ENCODE measurements around the gene SAP30. TPM values are rescaled to one million over a fixed set of nuclear protein-coding genes. Genes with fewer than 3 reads are reported as not detected.

Gene SAP30
- polyA plus RNA-seq, 1 donor from 2014 or later = 58.3 TPM

- H3K9me3 ChIP-seq (ENCODE audit: low read length) = no peaks in the 10 kb centered on the region
- no peak overlapping the region for H2AFZ ChIP-seq (ENCODE audit: low read depth, low read length)
- H4K20me1 ChIP-seq (ENCODE audit: insufficient read depth) = no peaks in the 10 kb centered on the region
- no peak overlapping the region for H3K4me2 ChIP-seq (ENCODE audit: low read length)
- H3K9ac ChIP-seq (ENCODE audit: low read length) = no peak overlapping the region
- H3K4me3 ChIP-seq (ENCODE audit: low read length) = no peak overlapping the region
- TF ChIP-seq REST (IDR thresholded peaks at IDR 0.05; ENCODE audit: borderline replicate concordance) = no peak
- TF ChIP-seq MXI1 (conservative IDR thresholded peaks at IDR 0.05; ENCODE audit: poor library complexity, severe bottlenecking) = no peak
- no peak for TF ChIP-seq RAD21 (conservative IDR thresholded peaks at IDR 0.05)
- no peak for TF ChIP-seq TAF1 (IDR thresholded peaks at IDR 0.05; ENCODE audit: low read depth)
- no peak for TF ChIP-seq POLR2AphosphoS5 (IDR thresholded peaks at IDR 0.05)
- TF ChIP-seq EP300 (conservative IDR thresholded peaks at IDR 0.05; ENCODE audit: poor library complexity, severe bottlenecking) = no peak
- TF ChIP-seq EZH2 (IDR thresholded peaks at IDR 0.05; ENCODE audit: borderline replicate concordance, insufficient read depth, low read length, poor library complexity, severe bottlenecking) = no peak
- no peak for TF ChIP-seq SMC3 (conservative IDR thresholded peaks at IDR 0.05; ENCODE audit: poor library complexity)
- no peak for TF ChIP-seq CTCF (IDR thresholded peaks at IDR 0.05; ENCODE audit: poor library complexity, severe bottlenecking)
- H3F3A ChIP-seq (ENCODE audit: insufficient read depth, low read length, poor library complexity, severe bottlenecking) = no peaks in the 10 kb centered on the region
- H3K36me3 ChIP-seq (ENCODE audit: insufficient read depth, low read length) = no peaks in the 10 kb centered on the region
- no peaks in the 10 kb centered on the region for H3K79me2 ChIP-seq (replicated peaks; ENCODE audit: insufficient read depth, low read length)
- H3K27me3 ChIP-seq (ENCODE audit: insufficient read depth, low read depth, low read length) = no peaks in the 10 kb centered on the region
- H3K27ac ChIP-seq (ENCODE audit: low read length) = no peak overlapping the region
- H3K9me2 ChIP-seq (ENCODE audit: insufficient read depth, low read length) = no peaks in the 10 kb centered on the region
These were observed 26.8 kb upstream of the SAP30 start for GRCh38 chr4:173343832-173344397.

- Histone ChIP-seq H3K4me3 (ENCODE audit: low read length) (no peak overlapping the region), H4K20me1 (ENCODE audit: insufficient read depth) (no peaks in the 10 kb centered on the region), H3K9me3 (ENCODE audit: low read length) (no peaks in the 10 kb centered on the region), H3K9ac (ENCODE audit: low read length) (no peak overlapping the region), H3F3A (ENCODE audit: insufficient read depth, low read length, poor library complexity, severe bottlenecking) (no peaks in the 10 kb centered on the region), H3K9me2 (ENCODE audit: insufficient read depth, low read length) (no peaks in the 10 kb centered on the region), H3K27ac (ENCODE audit: low read length) (no peak overlapping the region), H3K4me2 (ENCODE audit: low read length) (no peak overlapping the region), H2AFZ (ENCODE audit: low read depth, low read length) (no peak overlapping the region), H3K79me2 (replicated peaks; ENCODE audit: insufficient read depth, low read length) (no peaks in the 10 kb centered on the region), H3K36me3 (ENCODE audit: insufficient read depth, low read length) (no peaks in the 10 kb centered on the region), H3K27me3 (ENCODE audit: insufficient read depth, low read depth, low read length) (no peaks in the 10 kb centered on the region)
- TF ChIP-seq SMC3 (conservative IDR thresholded peaks at IDR 0.05; ENCODE audit: poor library complexity) = no peak
- no peak for TF ChIP-seq TAF1 (IDR thresholded peaks at IDR 0.05; ENCODE audit: low read depth)
- no peak for TF ChIP-seq MXI1 (conservative IDR thresholded peaks at IDR 0.05; ENCODE audit: poor library complexity, severe bottlenecking)
These were observed 25.1 kb upstream of the SAP30 start for GRCh38 chr4:173345648-173346047.

All from neural cell (in vitro differentiated cells).